GM12872 (cell line): Measurements from ENCODE around the gene BICD2.
A peak's percentile ranks its signal among the peaks of the same experiment; 100 is the strongest.

Source experiments
- TF ChIP-seq, protein P1 (sequence below): IDR thresholded peaks from 3 replicates; pipeline ENCODE4 v1.5.1; 2011; ENCODE audit warnings: low read depth, mild to moderate bottlenecking, low read length, moderate library complexity; ENCODE audit not compliant: insufficient read depth

Gene BICD2

DNA sequence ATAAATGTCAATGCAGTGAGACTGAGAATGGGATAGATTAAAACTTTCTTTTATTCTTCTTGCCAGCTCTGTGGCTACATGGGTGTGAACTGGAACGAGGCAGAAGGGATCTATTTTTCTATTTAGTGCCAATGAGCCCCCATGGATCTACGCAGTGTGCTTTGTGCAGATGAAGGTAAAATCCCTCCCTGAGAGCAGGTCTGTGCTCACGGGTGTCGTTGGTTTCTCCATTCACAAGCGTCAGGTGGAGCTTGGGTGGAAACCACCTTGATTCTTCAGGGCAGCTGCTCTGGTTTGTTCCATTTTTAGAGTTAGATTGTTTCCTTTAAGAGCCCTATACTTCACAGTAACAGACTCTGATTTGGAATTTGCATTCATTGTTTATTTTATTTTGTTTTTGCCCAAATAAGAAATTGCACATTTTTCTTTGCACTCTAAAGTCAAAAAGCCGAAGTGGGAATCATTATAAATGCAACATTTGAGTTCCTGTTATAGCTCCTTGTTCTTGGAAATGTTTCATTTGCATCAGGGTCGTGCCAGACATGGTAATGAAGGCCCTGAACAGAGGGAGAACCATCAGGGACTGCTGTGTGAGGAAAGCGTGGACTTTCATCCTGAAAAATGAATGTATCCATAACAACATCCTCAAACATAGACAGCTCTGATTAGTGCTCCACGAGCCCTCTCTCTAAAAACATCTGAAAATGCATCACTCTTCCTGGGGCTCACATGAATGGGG lies 31.1 kb upstream of the BICD2 start:
- TF ChIP-seq, protein P1, sequence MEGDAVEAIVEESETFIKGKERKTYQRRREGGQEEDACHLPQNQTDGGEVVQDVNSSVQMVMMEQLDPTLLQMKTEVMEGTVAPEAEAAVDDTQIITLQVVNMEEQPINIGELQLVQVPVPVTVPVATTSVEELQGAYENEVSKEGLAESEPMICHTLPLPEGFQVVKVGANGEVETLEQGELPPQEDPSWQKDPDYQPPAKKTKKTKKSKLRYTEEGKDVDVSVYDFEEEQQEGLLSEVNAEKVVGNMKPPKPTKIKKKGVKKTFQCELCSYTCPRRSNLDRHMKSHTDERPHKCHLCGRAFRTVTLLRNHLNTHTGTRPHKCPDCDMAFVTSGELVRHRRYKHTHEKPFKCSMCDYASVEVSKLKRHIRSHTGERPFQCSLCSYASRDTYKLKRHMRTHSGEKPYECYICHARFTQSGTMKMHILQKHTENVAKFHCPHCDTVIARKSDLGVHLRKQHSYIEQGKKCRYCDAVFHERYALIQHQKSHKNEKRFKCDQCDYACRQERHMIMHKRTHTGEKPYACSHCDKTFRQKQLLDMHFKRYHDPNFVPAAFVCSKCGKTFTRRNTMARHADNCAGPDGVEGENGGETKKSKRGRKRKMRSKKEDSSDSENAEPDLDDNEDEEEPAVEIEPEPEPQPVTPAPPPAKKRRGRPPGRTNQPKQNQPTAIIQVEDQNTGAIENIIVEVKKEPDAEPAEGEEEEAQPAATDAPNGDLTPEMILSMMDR, result no peak

DNA sequence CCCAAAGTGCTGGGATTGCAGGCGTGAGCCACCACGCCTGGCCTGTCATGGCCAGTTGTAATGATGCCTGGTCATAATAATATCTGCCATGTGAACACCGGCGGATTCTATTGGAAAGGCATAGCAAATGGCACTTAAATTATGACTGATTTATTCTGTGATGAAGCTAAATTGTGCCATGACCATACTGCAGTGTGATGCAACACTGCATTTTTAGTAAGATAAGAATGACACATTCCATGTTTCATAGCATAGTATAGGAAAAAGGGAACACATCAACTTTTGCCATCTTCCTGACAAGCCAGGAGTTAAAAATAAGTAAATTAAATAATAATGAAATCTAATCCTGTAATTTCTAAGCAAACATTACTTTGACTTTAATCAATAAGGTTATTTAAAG lies 30.4 kb upstream of the BICD2 start:
- TF ChIP-seq, protein P1, result no peak

DNA sequence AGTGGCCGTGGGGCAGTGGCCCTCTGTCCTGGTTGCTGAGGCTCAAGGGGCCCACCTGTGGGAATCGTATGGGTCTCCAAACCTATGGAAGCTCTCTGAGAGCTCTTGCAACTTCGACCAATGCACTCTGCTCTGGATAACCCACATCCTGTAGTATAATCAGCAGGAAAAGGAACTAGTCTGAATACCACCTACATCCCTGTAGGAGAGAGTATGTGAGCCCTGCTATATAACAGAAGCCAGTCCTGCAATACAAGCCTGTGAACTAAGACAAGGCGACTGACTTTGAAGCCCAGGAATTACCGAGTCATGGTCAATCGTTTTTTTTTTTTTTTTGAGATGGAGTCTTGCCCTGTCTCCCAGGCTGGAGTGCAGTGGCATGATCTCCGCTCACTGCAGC lies 29.8 kb upstream of the BICD2 start:
- TF ChIP-seq, protein P1, result no peak

DNA sequence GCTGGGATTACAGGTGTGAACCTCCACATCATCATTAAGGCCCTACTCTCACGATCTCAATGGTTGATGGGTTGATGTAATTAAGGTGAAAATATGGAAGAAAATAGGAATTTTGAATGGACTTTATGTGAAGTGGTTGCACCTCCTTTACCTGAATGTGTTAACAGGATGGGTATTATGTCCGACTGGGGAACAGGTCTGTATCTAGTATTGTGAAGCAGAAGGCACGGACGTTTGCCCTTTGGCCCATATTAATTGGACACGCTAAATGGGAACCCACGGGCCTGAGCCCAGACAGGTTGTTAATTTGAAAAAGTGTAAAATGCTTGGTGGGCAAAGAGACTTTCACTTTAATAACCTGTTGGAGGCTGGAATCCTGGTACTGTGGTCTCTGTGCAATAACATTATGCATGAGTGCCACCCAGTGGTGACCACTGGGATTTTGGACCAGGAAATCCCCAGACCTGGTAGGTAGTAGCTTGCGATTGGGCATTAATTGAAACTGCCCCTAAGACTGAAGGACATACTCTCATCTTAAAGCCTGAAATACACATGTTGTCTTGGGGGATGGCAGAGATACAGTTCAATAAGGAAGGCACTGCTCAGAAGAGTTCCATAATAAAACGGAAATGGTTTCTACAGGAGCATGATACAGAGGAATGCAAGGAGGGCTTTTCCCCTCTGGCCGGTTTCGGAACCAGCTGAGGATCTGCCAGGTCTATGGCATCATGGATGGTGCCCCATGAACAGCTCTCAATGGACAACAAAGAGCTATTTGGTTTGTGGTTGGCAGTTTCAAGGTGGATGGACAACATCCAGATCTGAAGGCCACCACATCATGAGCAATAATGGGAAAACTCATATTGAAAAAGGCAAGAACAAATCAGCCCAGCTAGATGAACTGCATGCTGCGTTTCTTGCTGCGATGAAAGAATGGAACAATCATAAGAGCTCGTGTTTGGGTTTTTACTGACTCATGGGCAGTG lies 26.2 kb upstream of the BICD2 start:
- TF ChIP-seq, protein P1, result peak; percentile 83

DNA sequence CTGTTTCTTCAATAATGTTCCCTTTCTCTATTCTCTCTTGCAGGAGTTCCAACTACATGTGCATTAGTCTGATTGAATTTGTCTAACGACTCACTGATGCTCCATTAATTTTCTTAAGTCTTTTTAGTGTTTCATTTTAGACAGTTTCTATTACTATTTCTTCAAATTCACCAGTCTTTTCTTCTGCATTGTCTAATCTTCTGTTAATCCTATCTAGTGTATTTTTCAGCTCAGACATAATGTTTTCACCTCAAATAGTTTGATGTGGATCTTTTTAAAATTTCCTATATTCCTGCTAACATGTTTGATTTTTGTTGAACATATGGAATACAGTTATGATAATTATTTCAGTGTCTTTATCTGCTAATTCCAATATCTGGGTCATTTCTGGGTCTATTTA lies 21.7 kb upstream of the BICD2 start:
- TF ChIP-seq, protein P1, result no peak

DNA sequence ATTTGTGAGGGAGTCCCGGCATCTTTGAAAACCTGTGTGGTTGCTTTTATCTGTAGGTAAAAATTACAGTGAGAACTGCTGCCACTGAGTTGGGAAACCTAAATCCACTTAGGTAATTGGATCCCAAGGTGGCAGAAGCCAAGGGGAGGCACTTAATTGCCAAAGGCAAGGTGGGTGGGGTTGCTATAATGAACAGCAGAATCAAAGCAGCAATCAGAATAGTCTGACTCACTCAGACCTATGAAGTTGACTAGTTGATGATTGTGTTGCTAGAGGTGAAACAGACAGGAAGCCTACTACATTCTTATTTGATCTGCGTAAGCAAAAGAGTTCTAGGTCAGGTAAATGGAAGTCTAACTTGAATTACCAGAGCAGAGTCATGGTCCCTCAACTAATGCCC lies 17.3 kb upstream of the BICD2 start:
- TF ChIP-seq, protein P1, result no peak

DNA sequence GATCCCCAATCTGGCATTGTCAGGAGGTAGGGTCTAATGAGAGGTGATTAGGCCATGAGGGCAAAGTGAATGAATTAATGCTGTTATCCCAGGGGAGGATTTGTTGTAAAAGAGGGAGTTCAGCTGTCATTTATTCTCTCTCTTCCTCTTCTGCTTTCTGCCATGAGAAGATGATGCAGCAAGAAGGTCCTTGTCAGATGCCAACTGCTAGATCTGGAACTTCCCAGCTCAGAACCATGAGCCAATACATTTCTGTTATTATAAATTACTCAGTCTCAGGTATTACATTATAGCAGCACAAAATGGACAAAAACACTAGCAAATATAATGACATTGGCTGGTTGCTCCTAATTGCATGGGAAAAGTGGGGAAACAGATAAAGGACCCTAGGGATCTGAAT lies 15.6 kb upstream of the BICD2 start:
- TF ChIP-seq, protein P1, result no peak
